Ovary (tissue), 3 donors: Measurements from ENCODE around the gene SLCO2A1.

Source experiments
- EP300 ChIP-seq: sonication (generic); formaldehyde crosslinking; IDR thresholded peaks from one replicate; pipeline ENCODE4 v1.6.1; 2017; ENCODE audit warnings: antibody characterized with exemption
- TF ChIP-seq, protein P1 (sequence below), 3 donors: fragments of 450-650 bp in 2 of 3; fragments of 200-600 bp in 1 of 3; IDR thresholded peaks; one replicate each; pipeline versions ENCODE4 v1.5.1 to v1.8.0; 2016 to 2022; ENCODE audit warnings: antibody characterized with exemption in 3 of 3, mild to moderate bottlenecking in 1 of 3
- donor health status: DM: no; HTN: no; CAD: no.

GRCh38 chr3:134033315-134033996 is 3.7 kb upstream of the SLCO2A1 start:
- TF ChIP-seq EP300, result no peak
- TF ChIP-seq, protein P1, sequence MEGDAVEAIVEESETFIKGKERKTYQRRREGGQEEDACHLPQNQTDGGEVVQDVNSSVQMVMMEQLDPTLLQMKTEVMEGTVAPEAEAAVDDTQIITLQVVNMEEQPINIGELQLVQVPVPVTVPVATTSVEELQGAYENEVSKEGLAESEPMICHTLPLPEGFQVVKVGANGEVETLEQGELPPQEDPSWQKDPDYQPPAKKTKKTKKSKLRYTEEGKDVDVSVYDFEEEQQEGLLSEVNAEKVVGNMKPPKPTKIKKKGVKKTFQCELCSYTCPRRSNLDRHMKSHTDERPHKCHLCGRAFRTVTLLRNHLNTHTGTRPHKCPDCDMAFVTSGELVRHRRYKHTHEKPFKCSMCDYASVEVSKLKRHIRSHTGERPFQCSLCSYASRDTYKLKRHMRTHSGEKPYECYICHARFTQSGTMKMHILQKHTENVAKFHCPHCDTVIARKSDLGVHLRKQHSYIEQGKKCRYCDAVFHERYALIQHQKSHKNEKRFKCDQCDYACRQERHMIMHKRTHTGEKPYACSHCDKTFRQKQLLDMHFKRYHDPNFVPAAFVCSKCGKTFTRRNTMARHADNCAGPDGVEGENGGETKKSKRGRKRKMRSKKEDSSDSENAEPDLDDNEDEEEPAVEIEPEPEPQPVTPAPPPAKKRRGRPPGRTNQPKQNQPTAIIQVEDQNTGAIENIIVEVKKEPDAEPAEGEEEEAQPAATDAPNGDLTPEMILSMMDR (IDR thresholded peaks at IDR 0.05), result no peak
